Adrenal gland (tissue), 12 donors: ENCODE results near the gene GLIPR2. TPM values are rescaled to one million over a fixed set of nuclear protein-coding genes. Genes with fewer than 3 reads are reported as not detected.
A peak's percentile ranks its signal among the peaks of the same experiment; 100 is the strongest.

ENCODE experiments used
- DNase-seq, 7 donors: peaks; one replicate each; pipeline ENCODE4 v3.0.0-alpha.2; 2019 to 2020
- H3K27ac ChIP-seq, 5 donors: fragments of 200-600 bp; sonication (generic) in 4 of 5; 1 replicate in 3 of 5; 2 replicates in 2 of 5; pipeline versions ENCODE4 v1.5.1 to v1.8.0; 2016 to 2020; ENCODE audit warnings: mild to moderate bottlenecking in 1 of 5
- H3K27me3 ChIP-seq: fragments of 200-600 bp; 2 replicates; pipeline ENCODE4 v1.8.0; 2021
- H3K36me3 ChIP-seq, 2 donors: fragments of 200-600 bp; replicated peaks in 1 of 2; 1 replicate in 1 of 2; 2 replicates in 1 of 2; pipeline versions ENCODE4 v1.5.1 to v1.8.0; 2018 to 2022
- H3K4me1 ChIP-seq, 2 donors: fragments of 200-600 bp; replicated peaks in 1 of 2; 1 replicate in 1 of 2; 2 replicates in 1 of 2; pipeline versions ENCODE4 v1.5.1 to v1.8.0; 2018 to 2021
- H3K4me3 ChIP-seq, 4 donors: fragments of 200-600 bp; sonication (generic) in 3 of 4; one replicate each; pipeline ENCODE4 v1.5.1; 2016 to 2018
- H3K9me3 ChIP-seq, 3 donors: fragments of 200-600 bp; sonication (generic) in 1 of 3; replicated peaks in 1 of 3; 1 replicate in 2 of 3; 2 replicates in 1 of 3; pipeline versions ENCODE4 v1.5.1 to v1.8.0; 2016 to 2021
- CTCF ChIP-seq, 6 experiments: fragments of 450-650 bp in 4 of 6; fragments of 200-600 bp in 2 of 6; sonication (generic) in 1 of 6; IDR thresholded peaks; 1 replicate in 5 of 6; 2 replicates in 1 of 6; pipeline versions ENCODE4 v1.5.1 to v1.8.0; 2016 to 2021; ENCODE audit warnings: antibody characterized with exemption in 6 of 6, mild to moderate bottlenecking in 2 of 6, moderate library complexity in 1 of 6
- POLR2A ChIP-seq, 2 donors: fragments of 450-650 bp; IDR thresholded peaks; one replicate each; pipeline ENCODE4 v1.6.1; 2017; ENCODE audit warnings: antibody characterized with exemption in 2 of 2, mild to moderate bottlenecking in 2 of 2, moderate library complexity in 1 of 2
- WGBS, 4 donors: extraction: QIAGEN DNeasy Blood & Tissue Kit in 2 of 4; methylation state at CpG; one replicate each; pipeline versions ENCODE4 v1.1.5 to v1.1.7; 2013 to 2017; 5-methylcytosine and 5-hydroxymethylcytosine counted together
- intact Hi-C, 2 donors: fragments of 100-400 bp; cut with DNase I; formaldehyde crosslinking; loops; one replicate each; pipeline versions ENCODE4 v1.14.1 to v1.15.0; 2022 to 2023
- polyA plus RNA-seq, 3 donors: library from polyadenylated mRNA; stranded (reverse); fragments of 200-250 nt in 2 of 3; fragments of 350-450 nt in 1 of 3; fragmentation: Illumina TruSeq in 1 of 3; extraction: RNeasy Lipid Tissue Mini Kit (QIAGEN cat#74804) in 1 of 3; gene quantifications; one replicate each; pipeline ENCODE4 v1.2.3, GENCODE V29; 2013 to 2014
- total RNA-seq, 9 donors: library from RNA; depleted of rRNA in 4 of 9; stranded (reverse); fragments of >200 nt in 4 of 9; fragments of 120-200 nt in 1 of 9; fragmentation: NEBNext Ultra II Directional in 1 of 9; extraction: Animal tissue kit (Norgen Biotek cat#: 25700) in 1 of 9; gene quantifications; one replicate each; pipeline versions ENCODE4 v1.1.0 to v1.2.4, GENCODE V29; 2013 to 2023
- donor health status: healthy with polysubstance abuse.
- donor health status: Bipolar disorder and iron deficiency.
- donor health status: DM: yes; HTN: yes; CAD: no.
- donor health status: DM: no; HTN: no; CAD: no.
- donor health status: DM: no; HTN: no; CAD: no.
- donor health status: DM: yes; HTN: yes; CAD: no.

GLIPR2 gene
- total and polyA plus RNA-seq, 12 donors: 16.1 to 56.3 (median 33.5) TPM

- WGBS, 4 donors: 92 to 95% (median 94%) methylated on average over 17 of the region's 17 CpGs
- no peaks in the 10 kb centered on the region for H3K36me3 ChIP-seq
- H3K9me3 ChIP-seq: no peaks in the 10 kb centered on the region
- H3K27ac ChIP-seq: peak overlapping the region in 2 of 5 donors; percentile 37 to 90
- no peak overlapping the region for H3K4me3 ChIP-seq
- intact Hi-C loops: loop anchor here in 1 of 2 donors (10.0 kb wide), 1 partner anchor 137 kb away; no protein-coding TSS in a partner anchor
- no peak for DNase-seq
- H3K27me3 ChIP-seq: no peaks in the 10 kb centered on the region
- TF ChIP-seq POLR2A (IDR thresholded peaks at IDR 0.05) (no peak), CTCF (IDR thresholded peaks at IDR 0.05) (no peak)
- peaks cover 11 to 28% of the 10 kb centered on the region in 2 donors for H3K4me1 ChIP-seq
Measured at GRCh38 chr9:36162211-36162738, 25.7 kb downstream of the GLIPR2 start.

GRCh38 chr9:36163049-36163785 is 26.7 kb downstream of the GLIPR2 start:
- H3K4me3 ChIP-seq: no peak overlapping the region
- peaks cover 11 to 28% of the 10 kb centered on the region in 2 donors for H3K4me1 ChIP-seq
- H3K36me3 ChIP-seq: no peaks in the 10 kb centered on the region
- H3K27me3 ChIP-seq: no peaks in the 10 kb centered on the region
- intact Hi-C loops: loop anchor here in 1 of 2 donors (10.0 kb wide), 1 partner anchor 138 kb away; no protein-coding TSS in a partner anchor
- DNase-seq: peak; percentile 92 to 96 (median 94)
- peak overlapping the region; percentile 67 to 90 (median 82) for H3K27ac ChIP-seq
- TF ChIP-seq CTCF (IDR thresholded peaks at IDR 0.05): no peak
- no peak for TF ChIP-seq POLR2A (IDR thresholded peaks at IDR 0.05)
- 20 to 58% (median 31%) methylated on average over 2 to 9 of the region's 9 CpGs for WGBS, 4 donors
- H3K9me3 ChIP-seq: no peaks in the 10 kb centered on the region

- DNase-seq: peak in 2 of 7 donors; percentile 41 to 47
- H3K9me3 ChIP-seq: no peaks in the 10 kb centered on the region
- no peaks in the 10 kb centered on the region for H3K27me3 ChIP-seq
- WGBS, 4 donors: 32 to 44% (median 36%) methylated on average over 4 of the region's 4 CpGs
- peak overlapping the region; percentile 67 to 90 (median 82) for H3K27ac ChIP-seq
- peaks cover 11 to 25% of the 10 kb centered on the region in 2 donors for H3K4me1 ChIP-seq
- no peak overlapping the region for H3K4me3 ChIP-seq
- TF ChIP-seq CTCF (IDR thresholded peaks at IDR 0.05) (no peak), POLR2A (IDR thresholded peaks at IDR 0.05) (peak in 1 of 2 donors; percentile 38)
- intact Hi-C loops: loop anchor here in 1 of 2 donors (10.0 kb wide), 1 partner anchor 139 kb away; no protein-coding TSS in a partner anchor
- H3K36me3 ChIP-seq: no peaks in the 10 kb centered on the region
Measured at GRCh38 chr9:36163786-36164170, 27.2 kb downstream of the GLIPR2 start.

- peak overlapping the region in 3 of 5 donors; percentile 82 to 90 (median 88) for H3K27ac ChIP-seq
- TF ChIP-seq CTCF (IDR thresholded peaks at IDR 0.05) (no peak), POLR2A (IDR thresholded peaks at IDR 0.05) (no peak)
- H3K27me3 ChIP-seq: no peaks in the 10 kb centered on the region
- peaks cover 11 to 22% of the 10 kb centered on the region in 2 donors for H3K4me1 ChIP-seq
- H3K36me3 ChIP-seq: no peaks in the 10 kb centered on the region
- no peaks in the 10 kb centered on the region for H3K9me3 ChIP-seq
- WGBS, 4 donors: 72 to 85% (median 81%) methylated on average over 5 to 6 of the region's 6 CpGs
- no peak overlapping the region for H3K4me3 ChIP-seq
- DNase-seq: peak in 2 of 7 donors; percentile 22 to 61
- intact Hi-C loops: loop anchor here in 1 of 2 donors (10.0 kb wide), 1 partner anchor 140 kb away; no protein-coding TSS in a partner anchor
Measured at GRCh38 chr9:36164372-36164771, 27.8 kb downstream of the GLIPR2 start.
